ENCODE measurements around the gene SMIM5. TPM values are rescaled to one million over a fixed set of nuclear protein-coding genes. Genes with fewer than 3 reads are reported as not detected.
A peak's percentile ranks its signal among the peaks of the same experiment; 100 is the strongest.

Gene SMIM5
- total and polyA plus RNA-seq, 2 of the 13 experiments (the other 11 are each of a cell fraction or from before 2014, with no cell fraction given), result not detected

DNA sequence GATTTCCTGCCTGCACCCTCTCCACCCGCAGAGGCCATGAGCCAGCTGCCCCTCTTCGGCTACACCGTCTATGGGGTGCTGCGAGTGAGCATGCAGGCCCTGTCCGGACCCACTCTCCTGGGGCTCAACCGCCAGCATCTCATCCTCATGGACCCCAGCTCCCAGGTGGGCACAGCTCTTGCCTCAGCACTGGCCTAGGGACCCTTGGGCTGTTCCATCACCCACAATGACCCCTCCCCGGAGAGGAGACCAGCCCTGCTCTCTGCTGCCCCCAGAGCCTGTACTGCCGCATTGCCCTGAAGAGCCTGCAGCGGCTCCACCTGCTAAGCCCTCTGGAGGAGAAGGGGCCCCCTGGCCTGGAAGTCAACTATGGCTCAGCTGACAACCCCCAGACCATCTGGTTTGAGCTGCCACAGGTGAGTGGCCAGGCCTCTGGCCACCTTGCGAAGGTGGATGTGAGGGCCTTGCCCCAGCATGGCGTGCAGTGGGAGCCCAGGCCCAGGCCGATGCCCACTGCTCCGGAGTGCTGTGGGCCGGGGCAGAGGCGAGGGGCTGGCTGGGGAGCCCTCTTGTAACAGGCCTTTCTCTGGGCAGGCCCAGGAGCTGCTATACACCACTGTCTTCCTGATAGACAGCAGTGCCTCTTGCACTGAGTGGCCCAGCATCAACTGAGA, 7.3 kb upstream of the SMIM5 start (continued):
- TF ChIP-seq ZNF768 (CRISPR knock-in tag; IDR thresholded peaks at IDR 0.05) (0 out of 2 replicates have a peak, but pooled peaks have one; percentile 15), ZNF629 (CRISPR knock-in tag; conservative IDR thresholded peaks at IDR 0.05) (no peak), RBM22 (optimal IDR thresholded peaks at IDR 0.05; ENCODE audit: low read length) (peak; percentile 36), SIN3B (IDR thresholded peaks at IDR 0.05; ENCODE audit: low read length) (no peak), FOSL2 (CRISPR knock-in tag; IDR thresholded peaks at IDR 0.05) (peak; percentile 11; the same call in 1 of the 2 replicates), MAZ (IDR thresholded peaks at IDR 0.05; ENCODE audit: borderline replicate concordance, low read depth, low read length) (peak; percentile 71; the same call in 1 of the 2 replicates), MAZ (CRISPR knock-in tag; IDR thresholded peaks at IDR 0.05; ENCODE audit: low read depth) (no peak), ZNF780A (CRISPR knock-in tag; IDR thresholded peaks at IDR 0.05) (0 out of 2 replicates have a peak, but pooled peaks have one; percentile 37), ZNF263 (CRISPR knock-in tag; IDR thresholded peaks at IDR 0.05) (0 out of 2 replicates have a peak, but pooled peaks have one; percentile 26), ZNF674 (CRISPR knock-in tag; IDR thresholded peaks at IDR 0.05; ENCODE audit: low read depth) (no peak), ZNF33B (CRISPR knock-in tag; IDR thresholded peaks at IDR 0.05) (0 out of 2 replicates have a peak, but pooled peaks have one; percentile 16), AKAP8 (CRISPR knock-in tag; IDR thresholded peaks at IDR 0.05) (peak; percentile 34; the same call in 1 of the 2 replicates), MAFG (CRISPR knock-in tag; IDR thresholded peaks at IDR 0.05) (no peak), RBAK (CRISPR knock-in tag; IDR thresholded peaks at IDR 0.05) (no peak)
- TF ChIP-seq, protein P1, sequence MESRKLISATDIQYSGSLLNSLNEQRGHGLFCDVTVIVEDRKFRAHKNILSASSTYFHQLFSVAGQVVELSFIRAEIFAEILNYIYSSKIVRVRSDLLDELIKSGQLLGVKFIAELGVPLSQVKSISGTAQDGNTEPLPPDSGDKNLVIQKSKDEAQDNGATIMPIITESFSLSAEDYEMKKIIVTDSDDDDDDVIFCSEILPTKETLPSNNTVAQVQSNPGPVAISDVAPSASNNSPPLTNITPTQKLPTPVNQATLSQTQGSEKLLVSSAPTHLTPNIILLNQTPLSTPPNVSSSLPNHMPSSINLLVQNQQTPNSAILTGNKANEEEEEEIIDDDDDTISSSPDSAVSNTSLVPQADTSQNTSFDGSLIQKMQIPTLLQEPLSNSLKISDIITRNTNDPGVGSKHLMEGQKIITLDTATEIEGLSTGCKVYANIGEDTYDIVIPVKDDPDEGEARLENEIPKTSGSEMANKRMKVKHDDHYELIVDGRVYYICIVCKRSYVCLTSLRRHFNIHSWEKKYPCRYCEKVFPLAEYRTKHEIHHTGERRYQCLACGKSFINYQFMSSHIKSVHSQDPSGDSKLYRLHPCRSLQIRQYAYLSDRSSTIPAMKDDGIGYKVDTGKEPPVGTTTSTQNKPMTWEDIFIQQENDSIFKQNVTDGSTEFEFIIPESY (CRISPR knock-in tag; IDR thresholded peaks at IDR 0.05), result peak; percentile 88
- TF ChIP-seq, protein P2, sequence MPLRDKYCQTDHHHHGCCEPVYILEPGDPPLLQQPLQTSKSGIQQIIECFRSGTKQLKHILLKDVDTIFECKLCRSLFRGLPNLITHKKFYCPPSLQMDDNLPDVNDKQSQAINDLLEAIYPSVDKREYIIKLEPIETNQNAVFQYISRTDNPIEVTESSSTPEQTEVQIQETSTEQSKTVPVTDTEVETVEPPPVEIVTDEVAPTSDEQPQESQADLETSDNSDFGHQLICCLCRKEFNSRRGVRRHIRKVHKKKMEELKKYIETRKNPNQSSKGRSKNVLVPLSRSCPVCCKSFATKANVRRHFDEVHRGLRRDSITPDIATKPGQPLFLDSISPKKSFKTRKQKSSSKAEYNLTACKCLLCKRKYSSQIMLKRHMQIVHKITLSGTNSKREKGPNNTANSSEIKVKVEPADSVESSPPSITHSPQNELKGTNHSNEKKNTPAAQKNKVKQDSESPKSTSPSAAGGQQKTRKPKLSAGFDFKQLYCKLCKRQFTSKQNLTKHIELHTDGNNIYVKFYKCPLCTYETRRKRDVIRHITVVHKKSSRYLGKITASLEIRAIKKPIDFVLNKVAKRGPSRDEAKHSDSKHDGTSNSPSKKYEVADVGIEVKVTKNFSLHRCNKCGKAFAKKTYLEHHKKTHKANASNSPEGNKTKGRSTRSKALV (CRISPR knock-in tag; IDR thresholded peaks at IDR 0.05), result no peak
- TF ChIP-seq, protein P3, sequence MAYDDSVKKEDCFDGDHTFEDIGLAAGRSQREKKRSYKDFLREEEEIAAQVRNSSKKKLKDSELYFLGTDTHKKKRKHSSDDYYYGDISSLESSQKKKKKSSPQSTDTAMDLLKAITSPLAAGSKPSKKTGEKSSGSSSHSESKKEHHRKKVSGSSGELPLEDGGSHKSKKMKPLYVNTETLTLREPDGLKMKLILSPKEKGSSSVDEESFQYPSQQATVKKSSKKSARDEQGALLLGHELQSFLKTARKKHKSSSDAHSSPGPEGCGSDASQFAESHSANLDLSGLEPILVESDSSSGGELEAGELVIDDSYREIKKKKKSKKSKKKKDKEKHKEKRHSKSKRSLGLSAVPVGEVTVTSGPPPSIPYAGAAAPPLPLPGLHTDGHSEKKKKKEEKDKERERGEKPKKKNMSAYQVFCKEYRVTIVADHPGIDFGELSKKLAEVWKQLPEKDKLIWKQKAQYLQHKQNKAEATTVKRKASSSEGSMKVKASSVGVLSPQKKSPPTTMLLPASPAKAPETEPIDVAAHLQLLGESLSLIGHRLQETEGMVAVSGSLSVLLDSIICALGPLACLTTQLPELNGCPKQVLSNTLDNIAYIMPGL (CRISPR knock-in tag; IDR thresholded peaks at IDR 0.05; ENCODE audit: borderline replicate concordance in 1 of 2, low read depth in 1 of 2), result 0 out of 4 replicates have a peak, but pooled peaks have one; percentile 33 to 57
- TF ChIP-seq, protein P4, sequence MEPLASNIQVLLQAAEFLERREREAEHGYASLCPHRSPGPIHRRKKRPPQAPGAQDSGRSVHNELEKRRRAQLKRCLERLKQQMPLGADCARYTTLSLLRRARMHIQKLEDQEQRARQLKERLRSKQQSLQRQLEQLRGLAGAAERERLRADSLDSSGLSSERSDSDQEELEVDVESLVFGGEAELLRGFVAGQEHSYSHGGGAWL (CRISPR knock-in tag; IDR thresholded peaks at IDR 0.05), result no peak

All from HepG2 (cell line).